BLaER1 (cell line): ENCODE measurements around the gene NPHP1.
"Not testable (repeated sequence)": the region's sequence is repeated elsewhere in the genome, so short reads cannot be mapped to it uniquely, and the experiment has no call there.

Source experiments
- H3K27ac ChIP-seq: shearing (Covaris generic); formaldehyde crosslinking; 2 replicates; pipeline ENCODE4 v1.8.1; 2022
- H3K27me3 ChIP-seq: shearing (Covaris generic); formaldehyde crosslinking; 2 replicates; pipeline ENCODE4 v1.8.1; 2022
- H3K36me3 ChIP-seq: shearing (Covaris generic); formaldehyde crosslinking; 2 replicates; pipeline ENCODE4 v1.8.1; 2022
- H3K4me1 ChIP-seq: shearing (Covaris generic); formaldehyde crosslinking; 2 replicates; pipeline ENCODE4 v1.8.1; 2022
- H3K4me2 ChIP-seq: shearing (Covaris generic); formaldehyde crosslinking; 2 replicates; pipeline ENCODE4 v1.8.1; 2022
- H3K4me3 ChIP-seq: shearing (Covaris generic); formaldehyde crosslinking; 2 replicates; pipeline ENCODE4 v1.8.1; 2022
- H3K9ac ChIP-seq: shearing (Covaris generic); formaldehyde crosslinking; 2 replicates; pipeline ENCODE4 v1.8.1; 2022
- H3K9me3 ChIP-seq: shearing (Covaris generic); formaldehyde crosslinking; 2 replicates; pipeline ENCODE4 v1.8.1; 2022
- H4K20me1 ChIP-seq: shearing (Covaris generic); formaldehyde crosslinking; 2 replicates; pipeline ENCODE4 v1.8.1; 2022
- Cebpa-rat ChIP-seq: shearing (Covaris generic); IDR thresholded peaks from 2 replicates; pipeline ENCODE4 v1.8.1; 2022

NPHP1 gene

DNA sequence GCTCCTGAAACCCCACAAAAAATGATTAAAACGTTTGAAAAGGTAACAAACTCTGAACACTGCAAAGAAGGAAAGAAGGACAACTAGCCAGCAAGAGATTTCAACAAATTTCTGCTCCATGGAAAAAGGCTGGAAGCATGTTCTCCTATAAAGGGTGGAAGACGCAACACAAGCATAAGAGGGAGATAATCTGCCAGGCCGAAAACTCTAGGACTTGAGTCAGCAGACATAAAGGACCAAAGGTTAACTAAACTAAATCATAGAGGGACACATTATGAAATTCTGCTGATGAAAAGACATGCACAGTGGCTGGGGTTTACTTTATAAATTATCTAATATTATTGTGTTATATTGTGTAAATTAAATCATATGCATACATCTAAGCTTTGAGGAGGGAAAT is 6.8 kb downstream of the NPHP1 start:
- Histone ChIP-seq H3K4me3 (no peak overlapping the region), H3K4me1 (no peaks in the 10 kb centered on the region), H3K27ac (no peak overlapping the region), H3K9me3 (no peaks in the 10 kb centered on the region), H3K9ac (no peak overlapping the region), H3K27me3 (no peaks in the 10 kb centered on the region), H3K4me2 (no peak overlapping the region), H3K36me3 (no peaks in the 10 kb centered on the region), H4K20me1 (no peaks in the 10 kb centered on the region)
- TF ChIP-seq Cebpa-rat: no peak

DNA sequence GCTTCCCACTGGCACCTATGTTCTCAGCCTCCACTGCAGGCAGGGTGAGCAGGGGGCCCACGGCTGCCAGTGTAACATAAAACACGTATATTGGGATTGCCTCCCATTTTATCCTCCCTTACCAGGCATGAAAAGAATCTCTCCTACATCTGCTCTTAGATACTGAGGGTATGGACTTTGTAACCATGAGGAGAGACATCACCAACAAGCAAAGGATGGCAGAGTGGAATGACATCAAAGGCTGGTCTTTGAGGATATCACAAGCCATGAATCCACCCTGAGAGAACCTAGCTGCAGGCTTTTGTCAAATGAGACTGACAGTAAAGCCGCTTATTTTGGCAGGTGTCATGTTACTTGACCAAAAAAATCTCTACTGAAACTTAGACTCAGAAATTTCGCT is 7.4 kb downstream of the NPHP1 start:
- no peak for TF ChIP-seq Cebpa-rat
- no peaks in the 10 kb centered on the region for H3K27me3 ChIP-seq
- no peak overlapping the region for H3K27ac ChIP-seq
- H3K36me3 ChIP-seq: no peaks in the 10 kb centered on the region
- H3K9ac ChIP-seq: no peak overlapping the region
- no peaks in the 10 kb centered on the region for H4K20me1 ChIP-seq
- no peak overlapping the region for H3K4me3 ChIP-seq
- H3K4me1 ChIP-seq: no peaks in the 10 kb centered on the region
- no peak overlapping the region for H3K4me2 ChIP-seq
- H3K9me3 ChIP-seq: no peaks in the 10 kb centered on the region

DNA sequence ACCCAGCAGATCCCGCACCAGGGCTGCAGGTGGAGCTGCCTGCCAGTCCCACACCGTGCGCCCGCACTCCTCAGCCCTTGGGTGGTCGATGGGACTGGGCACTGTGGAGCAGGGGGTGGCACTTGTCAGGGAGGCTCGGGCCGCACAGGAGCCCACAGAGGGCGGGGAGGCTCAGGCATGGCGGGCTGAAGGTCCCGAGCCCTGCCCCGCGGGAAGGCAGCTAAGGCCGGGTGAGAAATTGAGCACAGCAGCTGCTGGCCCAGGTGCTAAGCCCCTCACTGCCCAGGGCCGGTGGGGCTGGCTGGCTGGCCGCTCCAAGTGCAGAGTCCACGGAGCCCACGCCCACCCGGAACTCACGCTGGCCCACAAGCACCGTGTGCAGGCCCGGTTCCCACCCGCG is 14.6 kb downstream of the NPHP1 start:
- H3K4me1 ChIP-seq, H3K4me2 ChIP-seq, H3K36me3 ChIP-seq, H3K27me3 ChIP-seq, H3K9ac ChIP-seq, H3K27ac ChIP-seq, H3K4me3 ChIP-seq, H4K20me1 ChIP-seq: not testable (repeated sequence)
- H3K9me3 ChIP-seq: peaks cover 19% of the 10 kb centered on the region

DNA sequence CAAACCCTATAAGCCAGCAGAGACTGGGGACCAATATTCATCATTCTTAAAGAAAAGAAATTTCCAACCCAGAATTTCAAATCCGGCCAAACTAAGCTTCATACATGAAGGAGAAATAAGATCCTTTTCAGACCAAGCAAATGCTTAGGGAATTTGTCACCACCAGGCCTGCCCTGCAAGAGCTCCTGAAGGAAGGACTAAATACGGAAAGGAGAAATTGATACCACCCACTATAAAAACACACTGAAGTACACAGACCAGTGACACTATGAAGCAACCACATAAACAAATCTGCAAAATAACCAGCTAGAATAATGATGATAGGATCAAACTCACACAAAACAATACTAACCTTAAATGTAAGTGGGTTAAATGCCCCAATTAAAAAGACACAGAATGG is 22.4 kb downstream of the NPHP1 start:
- Histone ChIP-seq H3K27me3 (no peaks in the 10 kb centered on the region), H4K20me1 (no peaks in the 10 kb centered on the region), H3K4me2 (no peak overlapping the region), H3K27ac (no peak overlapping the region), H3K4me1 (no peaks in the 10 kb centered on the region), H3K4me3 (no peak overlapping the region), H3K9me3 (peaks cover 39% of the 10 kb centered on the region), H3K9ac (no peak overlapping the region), H3K36me3 (no peaks in the 10 kb centered on the region)
- no peak for TF ChIP-seq Cebpa-rat

DNA sequence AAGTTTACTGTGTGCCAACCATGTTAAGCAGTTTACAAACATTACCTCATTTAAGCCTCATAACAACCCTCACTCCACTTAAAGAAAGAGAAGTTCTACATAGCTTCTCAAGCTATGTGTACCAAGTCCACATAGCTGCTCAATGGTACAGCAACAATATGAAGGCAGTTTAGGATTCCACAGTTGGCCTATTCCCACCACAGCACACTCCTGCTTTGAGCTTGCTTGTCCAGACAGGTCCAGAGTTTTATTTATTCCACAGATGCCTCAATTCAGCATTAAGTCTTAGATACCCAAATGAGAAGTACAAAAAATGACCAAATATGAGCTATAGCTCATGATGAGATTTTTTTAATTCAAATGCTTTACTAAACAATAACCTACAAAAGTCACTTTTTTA is 24.8 kb downstream of the NPHP1 start:
- H3K27me3 ChIP-seq: no peaks in the 10 kb centered on the region
- H3K9ac ChIP-seq: no peak overlapping the region
- TF ChIP-seq Cebpa-rat: no peak

DNA sequence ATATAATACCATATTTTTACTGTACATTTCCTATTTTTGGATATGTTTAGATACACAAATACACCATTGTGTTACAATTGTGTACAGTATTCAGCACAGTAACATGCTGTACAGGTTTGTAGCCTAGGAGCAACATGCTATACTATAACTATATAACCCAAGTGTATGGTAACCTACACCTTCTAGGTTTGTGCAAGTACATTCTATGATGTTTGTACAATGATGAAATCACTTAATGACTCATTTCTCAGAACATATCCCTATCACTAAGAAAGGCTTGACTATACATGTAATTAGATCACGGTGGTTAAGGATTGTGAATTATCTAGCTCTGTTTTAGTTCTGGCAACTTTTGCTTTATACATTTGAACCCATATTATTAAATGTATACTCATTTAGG is 31.3 kb downstream of the NPHP1 start:
- Histone ChIP-seq H3K4me1 (no peaks in the 10 kb centered on the region), H3K27ac (no peak overlapping the region), H3K4me3 (no peak overlapping the region), H3K4me2 (no peak overlapping the region), H4K20me1 (no peaks in the 10 kb centered on the region), H3K27me3 (no peaks in the 10 kb centered on the region), H3K9ac (no peak overlapping the region), H3K9me3 (no peaks in the 10 kb centered on the region), H3K36me3 (no peaks in the 10 kb centered on the region)
- no peak for TF ChIP-seq Cebpa-rat

More for the DNA sequence above, 24.8 kb downstream of the NPHP1 start:
- Histone ChIP-seq H3K4me3 (no peak overlapping the region), H3K36me3 (no peaks in the 10 kb centered on the region), H3K4me2 (no peak overlapping the region), H3K4me1 (no peaks in the 10 kb centered on the region), H4K20me1 (no peaks in the 10 kb centered on the region), H3K9me3 (peaks cover 35% of the 10 kb centered on the region), H3K27ac (no peak overlapping the region)

DNA sequence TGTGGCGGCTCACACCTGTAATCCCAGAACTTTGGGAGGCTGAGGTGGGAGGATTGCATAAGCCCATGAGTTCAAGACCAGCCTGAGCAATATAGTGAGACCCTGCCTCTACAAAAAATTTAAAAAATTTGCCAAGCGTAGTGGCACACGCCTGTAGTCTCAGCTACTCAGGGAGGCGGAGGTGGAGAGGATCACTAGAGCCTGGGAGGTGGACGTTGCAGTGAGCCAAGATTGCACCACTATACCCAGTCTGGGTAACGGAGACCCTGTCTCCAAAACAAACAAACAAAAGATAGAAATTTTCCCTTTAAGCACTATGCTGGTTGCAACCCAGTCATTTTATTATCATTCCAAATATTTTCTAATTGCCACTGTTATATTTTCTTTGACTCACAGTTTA is 32.3 kb downstream of the NPHP1 start:
- no peaks in the 10 kb centered on the region for H4K20me1 ChIP-seq
- no peak for TF ChIP-seq Cebpa-rat
- H3K27ac ChIP-seq: no peak overlapping the region
- H3K4me1 ChIP-seq: no peaks in the 10 kb centered on the region
- no peaks in the 10 kb centered on the region for H3K36me3 ChIP-seq
- no peak overlapping the region for H3K4me3 ChIP-seq
- no peaks in the 10 kb centered on the region for H3K9me3 ChIP-seq
- no peaks in the 10 kb centered on the region for H3K27me3 ChIP-seq
- no peak overlapping the region for H3K9ac ChIP-seq
- H3K4me2 ChIP-seq: no peak overlapping the region

DNA sequence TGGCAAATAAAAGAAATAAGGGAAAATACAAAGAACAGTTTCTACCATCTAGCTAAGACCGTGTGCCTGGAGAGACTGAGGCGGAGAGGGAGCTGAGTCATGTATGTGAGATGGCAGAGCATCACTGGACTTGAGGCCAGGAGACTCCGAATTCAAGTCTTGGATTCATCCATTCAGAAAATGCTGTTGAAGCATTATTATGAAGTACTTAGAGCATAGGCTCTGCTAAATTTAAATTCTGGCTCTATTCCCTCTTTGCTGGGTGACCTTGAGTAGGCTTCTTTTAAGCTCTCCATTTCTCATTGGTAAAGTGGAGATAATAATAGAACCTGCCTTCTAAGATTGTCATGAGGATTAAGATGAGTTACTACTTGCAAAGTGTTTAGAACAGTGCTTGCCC is 34.7 kb downstream of the NPHP1 start:
- H3K4me1 ChIP-seq: no peaks in the 10 kb centered on the region
- no peaks in the 10 kb centered on the region for H3K9me3 ChIP-seq
- no peak overlapping the region for H3K4me3 ChIP-seq
- H3K27ac ChIP-seq: no peak overlapping the region
- H4K20me1 ChIP-seq: no peaks in the 10 kb centered on the region
- no peak overlapping the region for H3K9ac ChIP-seq
- H3K4me2 ChIP-seq: no peak overlapping the region
- H3K27me3 ChIP-seq: no peaks in the 10 kb centered on the region
- no peak for TF ChIP-seq Cebpa-rat
- H3K36me3 ChIP-seq: no peaks in the 10 kb centered on the region

DNA sequence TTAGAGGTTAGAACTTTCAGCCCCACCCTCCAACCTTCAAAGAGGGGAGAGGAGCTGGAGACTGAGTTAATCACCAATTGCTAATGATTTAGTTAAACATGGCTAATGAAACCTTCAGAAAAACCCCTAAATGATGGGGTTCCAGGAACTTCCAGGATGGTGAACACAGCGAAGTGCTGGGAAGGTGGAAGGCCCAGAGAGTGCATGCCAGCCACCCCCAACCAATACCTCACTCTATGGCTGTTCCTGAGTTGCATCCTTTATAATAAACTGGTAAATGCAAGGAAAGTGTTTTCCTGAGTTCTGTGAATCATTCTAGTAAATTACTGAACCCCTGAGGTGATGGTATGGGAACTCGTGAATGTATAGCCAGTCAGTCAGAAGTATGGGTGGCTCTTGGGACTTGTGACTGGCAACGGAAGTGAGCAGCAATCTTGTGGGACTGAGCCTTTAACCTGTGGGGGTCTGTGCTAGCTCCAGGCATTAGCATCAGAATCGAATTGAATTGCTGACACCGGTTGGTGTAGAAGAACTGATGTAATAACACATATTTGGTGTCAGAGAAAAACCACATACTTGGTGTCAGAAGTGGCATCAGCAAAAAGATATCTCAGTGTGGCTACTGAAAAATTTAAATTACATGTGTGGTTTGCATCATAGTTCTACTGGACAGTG is 37.4 kb downstream of the NPHP1 start:
- Histone ChIP-seq H4K20me1 (no peaks in the 10 kb centered on the region), H3K27ac (no peak overlapping the region), H3K4me1 (no peaks in the 10 kb centered on the region), H3K27me3 (no peaks in the 10 kb centered on the region), H3K9me3 (no peaks in the 10 kb centered on the region), H3K4me2 (no peak overlapping the region), H3K9ac (no peak overlapping the region), H3K4me3 (no peak overlapping the region), H3K36me3 (no peaks in the 10 kb centered on the region)
- TF ChIP-seq Cebpa-rat: no peak

DNA sequence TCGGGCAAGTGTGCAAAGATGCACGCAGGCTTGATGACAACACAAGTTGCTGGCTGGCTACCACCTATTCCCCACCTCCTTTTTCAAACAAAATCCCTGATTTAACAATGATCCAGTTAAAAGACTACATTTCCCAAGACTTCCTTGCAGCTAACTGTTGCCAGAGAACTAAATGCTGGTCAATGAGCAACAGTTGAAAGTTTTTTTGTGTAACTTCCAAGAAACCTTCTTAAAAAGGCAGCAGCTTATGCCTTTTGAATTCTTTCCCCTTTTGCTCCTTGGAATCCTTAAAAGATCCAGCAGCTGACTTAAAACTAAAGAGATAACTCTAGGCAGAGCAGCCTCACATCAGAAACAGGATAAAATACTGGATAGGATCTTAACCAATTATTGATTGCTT is 38.5 kb downstream of the NPHP1 start:
- H3K4me1 ChIP-seq: no peaks in the 10 kb centered on the region
- H3K27ac ChIP-seq: no peak overlapping the region
- no peak overlapping the region for H3K4me2 ChIP-seq
- no peak overlapping the region for H3K4me3 ChIP-seq
- H3K9ac ChIP-seq: no peak overlapping the region
- no peaks in the 10 kb centered on the region for H3K36me3 ChIP-seq
- H3K9me3 ChIP-seq: no peaks in the 10 kb centered on the region
- no peaks in the 10 kb centered on the region for H3K27me3 ChIP-seq
- no peaks in the 10 kb centered on the region for H4K20me1 ChIP-seq
- TF ChIP-seq Cebpa-rat: no peak

DNA sequence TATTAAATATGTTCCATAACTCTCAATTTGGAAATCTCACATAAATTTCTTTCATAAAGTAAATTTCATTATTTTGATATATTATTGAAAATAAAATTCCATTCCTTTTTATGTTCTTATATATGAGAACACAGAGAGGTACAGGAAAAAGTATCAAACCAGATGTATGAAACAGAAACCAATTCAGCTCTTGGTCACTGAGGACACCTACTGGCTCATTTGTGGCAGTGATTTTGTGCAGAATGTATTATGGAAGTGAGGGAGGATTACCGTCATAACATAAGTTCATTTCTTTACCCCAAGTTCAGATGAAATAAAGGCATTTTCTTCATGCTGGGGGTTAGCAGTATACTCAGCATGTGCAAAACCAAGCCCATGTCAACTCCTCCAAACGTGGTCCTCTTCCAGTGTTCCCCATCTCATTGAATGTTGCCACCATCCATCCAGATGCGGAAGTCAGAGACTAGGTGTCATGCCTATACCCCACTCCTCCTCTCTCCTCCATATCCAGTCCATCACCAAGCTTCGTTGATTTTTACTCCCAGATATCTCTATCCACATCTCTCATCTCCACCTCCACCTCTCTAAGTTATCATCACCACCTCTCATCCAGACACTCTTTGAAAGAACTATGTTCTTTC is 47.5 kb downstream of the NPHP1 start:
- Histone ChIP-seq H3K27ac (no peak overlapping the region), H3K4me1 (no peaks in the 10 kb centered on the region), H3K4me3 (no peak overlapping the region), H4K20me1 (no peaks in the 10 kb centered on the region), H3K9ac (no peak overlapping the region), H3K9me3 (peaks cover 28% of the 10 kb centered on the region), H3K36me3 (no peaks in the 10 kb centered on the region), H3K4me2 (no peak overlapping the region), H3K27me3 (no peaks in the 10 kb centered on the region)
- no peak for TF ChIP-seq Cebpa-rat

DNA sequence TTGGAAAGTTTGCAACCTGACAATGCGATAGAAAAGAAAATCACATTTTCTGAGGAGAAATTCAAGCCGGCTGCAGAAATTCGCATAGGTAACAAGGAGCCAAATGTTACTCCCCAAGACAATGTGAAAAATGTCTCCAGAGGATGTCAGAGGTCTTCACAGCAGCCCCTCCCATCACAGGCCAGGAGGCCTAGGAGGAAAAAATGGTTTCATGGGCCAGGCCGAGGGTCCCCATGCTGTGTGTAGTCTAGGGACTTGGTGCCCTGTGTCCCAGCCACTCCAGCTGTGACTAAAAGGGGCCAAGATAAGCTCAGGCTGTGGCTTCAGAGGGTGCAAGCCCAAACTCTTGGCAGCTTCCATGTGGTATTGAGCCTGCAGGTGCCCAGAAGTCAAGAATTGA is 50.0 kb downstream of the NPHP1 start:
- H3K4me1 ChIP-seq, H3K27ac ChIP-seq, H3K27me3 ChIP-seq, H3K4me2 ChIP-seq, H3K36me3 ChIP-seq, H3K9ac ChIP-seq, H4K20me1 ChIP-seq, H3K4me3 ChIP-seq: not testable (repeated sequence)
- H3K9me3 ChIP-seq: peaks cover 28% of the 10 kb centered on the region

DNA sequence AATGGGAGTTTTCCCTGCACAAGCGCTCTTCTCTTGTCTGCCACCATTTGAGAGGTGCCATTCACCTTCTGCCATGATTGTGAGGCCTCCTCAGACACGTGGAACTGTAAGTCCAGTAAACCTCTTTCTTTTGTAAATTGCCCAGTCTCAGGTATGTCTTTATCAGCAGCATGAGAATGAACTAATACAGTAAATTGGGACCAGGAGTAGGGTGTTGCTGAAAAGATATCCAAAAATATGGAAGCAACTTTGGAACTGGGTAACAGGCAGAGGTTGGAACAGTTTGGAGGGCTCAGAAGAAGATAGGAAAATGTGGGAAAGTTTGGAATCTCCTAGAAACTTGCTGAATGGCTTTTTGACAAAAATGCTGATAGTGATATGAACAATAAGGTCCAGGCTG is 50.6 kb downstream of the NPHP1 start:
- not testable (repeated sequence) for H3K27me3 ChIP-seq, H3K27ac ChIP-seq, H4K20me1 ChIP-seq, H3K4me1 ChIP-seq, H3K36me3 ChIP-seq, H3K9ac ChIP-seq, H3K4me3 ChIP-seq, H3K4me2 ChIP-seq
- H3K9me3 ChIP-seq: peaks cover 28% of the 10 kb centered on the region
